Stimulated activated CD4-positive, alpha-beta T cell treated with anti-CD3 and anti-CD28 coated beads, Interleukin-1b, Interleukin-23, amount 100 ng/mL, for 48 hours (primary cell): ENCODE data around the gene NUP210.

Source experiments
- DNase-seq: peaks from one replicate; pipeline ENCODE4 v3.0.0-alpha.2; 2020

The NUP210 gene

DNA sequence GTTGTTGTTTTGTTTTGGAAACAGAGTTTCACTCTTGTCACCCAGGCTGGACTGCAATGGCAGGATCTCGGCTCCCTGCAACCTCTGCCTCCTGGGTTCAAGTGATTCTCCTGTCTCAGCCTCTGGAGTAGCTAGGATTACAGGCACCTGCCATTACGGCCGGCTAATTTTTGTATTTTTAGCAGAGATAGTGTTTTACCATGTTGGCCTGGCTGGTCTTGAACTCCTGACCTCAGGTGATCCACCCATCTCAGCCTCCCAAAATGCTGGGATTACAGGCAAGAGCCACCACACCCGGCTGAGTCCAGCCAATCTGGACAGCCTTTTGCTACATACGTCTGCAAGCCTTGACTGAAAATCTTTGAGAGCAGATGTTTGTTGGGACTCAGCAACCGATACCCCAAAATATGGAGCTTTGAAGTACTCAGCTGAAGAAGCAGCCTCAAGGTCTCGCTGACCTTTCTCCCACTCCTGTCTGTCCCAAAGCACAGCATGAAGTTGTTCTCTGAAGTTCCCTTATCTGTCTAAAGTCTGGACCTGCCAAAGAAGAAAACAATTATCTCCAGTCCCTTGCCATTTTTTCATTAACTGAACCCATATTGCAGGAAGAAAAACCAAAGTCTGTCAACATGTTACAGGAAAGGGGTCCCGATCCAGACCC, 9.6 kb upstream of the NUP210 start:
- no peak for DNase-seq

DNA sequence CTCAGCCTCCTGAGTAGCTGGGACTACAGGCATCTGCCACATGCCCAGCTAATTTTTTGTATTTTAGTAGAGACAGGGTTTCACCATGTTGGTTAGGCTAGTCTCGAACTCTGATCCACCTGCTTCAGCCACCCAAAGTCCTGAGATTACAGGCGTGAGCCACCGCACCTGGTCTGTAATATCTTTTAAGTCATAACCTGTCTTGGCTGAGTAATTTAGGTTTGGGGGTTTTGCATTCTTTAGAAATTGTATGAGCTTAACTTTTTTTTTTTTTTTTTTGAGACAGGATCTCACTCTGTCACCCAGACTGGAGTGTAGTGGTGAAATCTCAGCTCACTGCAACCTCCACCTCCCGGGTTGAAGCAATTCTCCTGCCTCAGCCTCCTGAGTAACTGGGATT, 8.6 kb upstream of the NUP210 start:
- peak; percentile 17 for DNase-seq

DNA sequence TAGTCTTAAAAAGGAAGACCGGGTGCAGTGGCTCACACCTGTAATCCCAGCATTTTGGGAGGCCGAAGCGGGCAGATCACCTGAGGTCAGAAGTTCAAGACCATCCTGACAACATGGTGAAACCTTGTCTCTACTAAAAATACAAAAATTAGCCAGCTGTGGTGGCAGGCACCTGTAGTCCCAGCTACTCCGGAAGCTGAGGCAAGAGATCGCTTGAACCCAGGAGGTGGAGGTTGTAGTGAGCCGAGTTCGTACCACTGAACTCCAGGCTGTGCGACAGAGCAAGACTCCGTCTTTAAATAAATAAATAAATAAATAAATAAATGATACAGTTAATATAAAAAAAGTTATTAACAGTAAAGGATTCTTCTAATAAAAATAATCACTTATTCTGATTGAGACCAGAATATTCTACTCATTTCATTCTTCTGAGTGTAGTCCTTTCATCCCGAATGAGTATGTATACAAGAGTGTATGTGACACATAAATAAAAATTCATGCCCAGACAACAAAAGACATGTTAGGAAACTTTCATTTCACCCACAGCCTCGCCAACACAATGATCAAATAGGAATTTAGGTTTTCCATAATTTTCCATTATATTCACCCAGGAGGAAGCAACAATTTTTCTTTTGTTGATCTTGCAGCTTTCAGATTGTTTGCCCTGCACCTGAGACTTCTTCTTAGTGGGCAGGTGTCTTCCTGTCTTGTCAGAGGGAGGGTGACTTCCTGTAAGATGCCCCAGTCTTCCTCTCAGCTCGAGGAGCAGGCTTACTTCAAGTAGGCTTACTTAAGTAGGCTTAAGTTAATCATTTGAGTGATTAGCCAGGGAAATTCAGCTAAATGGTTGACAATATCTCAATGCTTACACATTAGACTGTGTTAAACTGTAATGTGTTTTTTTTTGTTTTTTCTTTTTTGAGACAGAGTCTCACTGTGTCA, 7.8 kb upstream of the NUP210 start:
- DNase-seq = no peak

DNA sequence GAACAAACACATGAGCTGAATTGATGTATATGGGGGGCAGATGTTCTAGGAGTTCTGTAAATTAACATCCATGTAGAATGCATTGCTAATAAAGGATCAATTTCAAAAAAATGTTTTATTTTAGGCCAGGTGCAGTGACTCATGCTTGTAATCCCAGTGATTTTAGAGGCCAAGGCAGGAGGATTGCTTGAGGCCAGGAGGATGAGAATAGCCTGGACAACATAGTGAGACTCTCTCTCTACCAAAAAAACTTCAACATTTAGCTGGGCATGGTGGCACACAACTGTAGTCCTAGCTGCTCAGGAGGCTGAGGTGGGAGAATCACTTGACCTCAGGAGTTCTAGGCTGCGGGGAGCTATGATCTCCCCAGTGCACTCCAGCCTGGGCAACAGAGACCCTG, 6.5 kb upstream of the NUP210 start:
- DNase-seq = no peak

DNA sequence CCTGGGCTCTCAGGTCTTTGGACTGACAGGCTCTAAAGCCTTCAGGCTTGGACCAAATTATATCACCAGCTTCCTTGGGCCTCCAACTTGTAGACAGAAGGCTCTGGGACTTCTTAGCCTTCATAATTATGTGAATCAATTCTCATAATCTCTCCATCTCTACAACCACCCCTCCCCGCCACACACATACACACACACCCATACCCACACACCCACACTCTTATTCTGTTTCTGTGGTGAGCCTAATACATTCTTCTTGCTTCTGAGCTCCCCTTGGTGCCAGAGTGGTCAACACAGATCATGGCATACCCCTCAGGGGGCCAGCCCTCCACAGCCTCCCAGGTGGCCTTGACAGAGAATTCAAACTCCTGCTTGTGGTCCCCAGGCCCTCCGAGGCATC, 5.6 kb upstream of the NUP210 start:
- DNase-seq = no peak

DNA sequence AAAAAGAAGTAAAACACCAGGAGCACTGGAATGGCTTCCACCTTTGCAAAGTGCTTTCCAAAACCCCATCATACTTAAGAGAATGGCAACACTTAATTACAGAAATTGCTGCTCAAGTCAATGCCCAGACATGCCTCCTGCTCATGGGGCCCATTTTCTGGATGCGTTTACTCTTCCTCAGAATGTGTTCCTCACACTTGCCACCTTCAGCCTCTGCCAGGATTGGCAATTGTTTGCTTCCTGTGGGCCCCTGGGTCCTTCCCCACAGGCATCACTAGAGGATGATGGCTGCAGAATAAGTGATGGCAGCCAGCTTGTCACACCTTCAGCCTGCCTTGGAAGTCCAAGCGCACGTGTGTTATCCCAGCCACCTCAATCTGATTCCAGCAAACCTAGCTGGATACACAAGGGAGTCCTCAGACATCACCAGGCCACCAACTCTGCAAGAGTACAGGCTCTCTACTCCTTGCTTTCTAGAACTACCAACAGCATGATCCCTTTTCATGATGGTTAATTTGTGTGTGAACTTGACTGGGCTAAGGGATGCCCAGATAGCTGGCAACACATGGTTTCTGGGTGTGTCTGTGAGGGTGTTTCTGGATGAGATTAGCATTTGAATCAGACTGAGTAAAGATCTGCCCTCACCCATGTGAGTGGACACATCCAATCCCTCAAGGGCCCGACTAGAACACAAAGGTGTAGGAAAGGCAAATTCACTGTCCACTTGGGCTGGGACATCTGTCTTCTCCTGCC, 4.9 kb upstream of the NUP210 start:
- DNase-seq = no peak

DNA sequence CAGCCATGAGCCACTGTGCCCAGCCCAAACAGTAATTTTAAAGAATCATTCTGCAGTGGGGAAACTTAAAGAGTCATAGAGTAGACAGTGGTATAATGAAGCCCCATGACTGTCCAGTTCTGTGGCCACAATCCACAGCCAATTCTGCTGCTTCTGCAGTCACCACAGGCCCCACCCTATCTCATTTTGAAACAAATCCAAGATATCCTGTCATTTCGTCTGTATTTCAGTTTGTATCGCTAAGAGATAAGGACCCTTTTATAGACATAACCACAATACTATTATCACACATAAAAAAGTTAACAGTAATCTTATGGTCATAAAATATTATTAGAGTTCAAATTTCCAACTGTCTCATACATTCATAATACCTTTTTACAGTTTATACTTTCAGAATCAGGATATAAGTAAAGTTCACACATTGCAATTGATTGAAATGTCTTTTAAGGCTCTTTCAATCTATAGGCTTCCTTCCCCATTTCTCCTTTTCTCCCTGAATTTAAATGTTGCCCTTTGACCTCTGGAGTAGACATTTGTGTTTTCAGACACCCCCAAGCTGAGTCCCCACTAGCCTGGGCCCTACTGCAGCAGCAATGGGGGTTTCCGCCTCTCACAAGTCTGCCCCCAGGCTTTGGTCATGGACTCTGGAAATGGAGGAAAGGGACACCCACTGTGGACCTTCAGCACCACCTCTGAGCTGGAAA, 4.2 kb upstream of the NUP210 start:
- DNase-seq = no peak

DNA sequence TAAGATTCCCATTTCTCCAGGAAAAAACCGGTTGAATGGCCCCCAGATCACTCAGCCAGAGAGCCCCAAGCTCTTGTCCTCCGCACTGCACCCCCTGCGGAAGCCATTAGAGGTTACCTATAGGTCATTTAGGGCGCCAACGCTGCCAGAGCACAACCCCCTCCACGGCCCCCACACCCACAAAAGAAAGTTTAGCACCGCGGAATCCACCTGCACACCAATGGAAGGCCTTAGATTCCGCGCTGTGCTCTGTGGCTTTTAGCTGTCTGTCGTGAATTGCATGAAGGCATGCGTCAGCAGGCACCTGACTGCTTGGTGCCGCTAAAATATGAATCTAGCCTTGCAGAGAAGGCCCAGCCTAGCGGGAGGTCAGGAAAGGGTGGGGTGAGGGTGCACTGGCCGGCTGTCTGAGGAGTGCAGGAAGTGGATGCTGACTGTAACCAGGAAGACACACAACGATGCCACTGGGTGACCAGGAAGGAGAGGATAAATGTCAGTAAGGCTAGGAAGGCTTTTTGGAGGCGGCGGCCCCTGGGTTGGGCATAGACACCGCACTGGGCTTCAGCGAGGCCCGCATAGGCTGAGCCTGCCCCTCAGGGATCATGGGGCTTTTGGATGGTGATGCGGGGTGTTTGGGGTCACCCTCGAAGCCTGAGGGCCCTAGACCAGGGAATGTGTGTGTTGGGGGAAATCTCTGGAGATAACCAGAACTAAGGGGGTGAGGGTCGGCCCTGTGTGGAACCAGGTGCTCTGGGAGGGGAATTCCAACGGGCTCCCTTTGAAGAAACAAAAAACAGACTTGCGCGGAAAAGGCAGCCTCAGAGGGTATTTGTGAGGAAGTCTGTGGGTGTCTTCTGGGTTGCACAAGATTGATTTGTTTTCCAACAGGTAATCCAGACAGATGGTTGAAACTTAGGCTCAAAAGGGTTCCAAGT, 976 bp upstream of the NUP210 start:
- peak; percentile 87 for DNase-seq

DNA sequence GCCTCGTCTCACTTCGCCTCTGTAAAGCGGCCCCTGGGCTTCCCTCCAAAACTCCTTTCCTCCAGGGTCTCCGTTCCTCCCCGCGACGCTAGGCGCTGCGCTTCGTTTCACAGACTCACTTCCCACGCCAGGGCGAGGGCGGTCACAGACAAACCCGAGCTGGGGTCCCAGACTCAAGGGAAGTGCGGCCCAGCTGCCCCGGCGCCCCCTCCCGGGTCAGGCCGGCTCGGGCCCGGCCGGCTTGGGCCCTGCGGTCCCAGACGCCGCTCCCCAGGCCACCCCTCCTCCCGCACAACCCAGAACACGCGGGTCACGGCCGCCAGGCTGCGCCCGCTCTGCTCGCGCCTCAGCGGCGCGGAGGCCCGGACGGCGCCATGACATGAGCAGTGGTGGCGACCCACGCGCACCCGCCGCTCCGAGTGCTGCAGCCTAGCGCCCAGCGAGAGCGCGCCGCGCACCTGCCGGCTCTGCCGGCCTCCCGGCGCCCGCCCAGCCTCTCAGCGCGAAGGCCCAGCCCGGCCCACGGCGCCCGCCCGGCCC, 547 bp downstream of the NUP210 start:
- peak; percentile 57 for DNase-seq

DNA sequence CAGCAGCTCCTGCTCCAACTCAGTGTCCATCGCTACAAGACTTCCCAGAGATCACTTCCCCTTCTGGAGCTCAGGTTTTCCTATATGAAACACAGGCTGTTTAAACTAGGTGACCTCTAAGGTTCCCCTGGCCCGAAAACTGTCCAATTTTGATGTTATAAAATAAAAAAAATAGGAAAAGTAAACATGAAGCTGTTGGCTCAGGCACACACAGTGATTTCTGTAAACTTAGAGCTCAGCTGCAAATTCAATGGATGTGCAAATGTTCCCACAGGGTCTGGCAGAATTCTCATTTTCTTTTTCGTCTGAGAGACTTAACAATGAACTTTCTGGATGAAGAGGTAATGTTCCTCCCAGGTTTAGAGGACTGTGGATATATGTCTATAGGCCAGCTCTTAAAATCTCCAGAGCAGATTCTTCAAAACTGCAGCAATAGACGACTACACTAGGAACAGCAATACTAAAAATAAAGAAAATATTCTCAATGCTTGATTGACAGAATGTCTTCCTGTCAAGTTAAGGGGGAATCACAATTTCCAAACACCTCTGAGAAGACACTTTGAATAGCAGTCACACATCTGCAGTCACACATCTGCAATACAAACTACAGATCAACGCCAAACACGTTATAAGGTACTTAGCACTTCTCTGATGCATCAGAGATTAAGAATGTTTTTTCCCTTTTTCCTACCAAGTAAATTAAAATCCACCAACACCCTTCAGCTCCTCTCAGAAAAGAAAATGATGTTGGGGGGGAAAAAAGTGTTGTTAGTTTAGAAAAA, 2.8 kb downstream of the NUP210 start:
- DNase-seq = no peak

DNA sequence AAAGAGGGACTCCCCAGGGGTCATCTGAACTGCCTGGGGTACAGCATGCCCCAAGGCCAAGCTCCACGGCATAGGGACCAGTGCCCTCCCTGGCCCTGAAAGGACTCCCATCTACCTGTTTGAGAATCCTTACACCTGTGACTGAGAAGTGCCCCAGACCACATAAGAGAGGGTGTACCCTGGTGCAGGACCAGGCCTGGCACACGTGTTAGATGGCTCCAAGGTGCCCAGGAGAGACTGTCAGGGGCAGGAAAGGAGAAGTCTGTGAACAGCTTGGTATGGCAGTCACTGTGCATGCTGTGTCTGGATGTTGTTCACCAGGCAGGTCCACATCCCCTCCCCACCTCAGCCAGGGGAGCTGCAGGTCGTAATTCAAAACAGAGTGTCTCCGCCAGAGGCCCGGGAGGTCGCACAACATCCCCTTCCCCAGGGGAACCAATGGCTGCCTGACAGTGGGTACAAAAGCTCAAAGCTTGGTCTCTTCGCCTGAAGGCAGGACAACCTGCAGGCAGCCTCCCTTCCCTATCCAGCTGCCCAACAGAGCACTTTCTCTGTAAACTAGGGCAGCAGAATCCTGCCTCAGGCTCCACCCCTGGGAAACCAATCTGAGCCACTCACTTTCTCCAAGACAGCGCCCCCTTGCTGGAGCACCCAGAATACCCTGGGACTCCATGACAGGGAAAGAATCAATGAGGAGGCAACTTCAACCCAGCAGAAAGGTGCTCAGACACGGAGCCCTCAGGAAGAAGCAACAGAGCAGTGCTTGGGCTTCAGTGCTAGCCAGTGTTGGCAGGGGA, 3.9 kb downstream of the NUP210 start:
- peak; percentile 47 for DNase-seq

DNA sequence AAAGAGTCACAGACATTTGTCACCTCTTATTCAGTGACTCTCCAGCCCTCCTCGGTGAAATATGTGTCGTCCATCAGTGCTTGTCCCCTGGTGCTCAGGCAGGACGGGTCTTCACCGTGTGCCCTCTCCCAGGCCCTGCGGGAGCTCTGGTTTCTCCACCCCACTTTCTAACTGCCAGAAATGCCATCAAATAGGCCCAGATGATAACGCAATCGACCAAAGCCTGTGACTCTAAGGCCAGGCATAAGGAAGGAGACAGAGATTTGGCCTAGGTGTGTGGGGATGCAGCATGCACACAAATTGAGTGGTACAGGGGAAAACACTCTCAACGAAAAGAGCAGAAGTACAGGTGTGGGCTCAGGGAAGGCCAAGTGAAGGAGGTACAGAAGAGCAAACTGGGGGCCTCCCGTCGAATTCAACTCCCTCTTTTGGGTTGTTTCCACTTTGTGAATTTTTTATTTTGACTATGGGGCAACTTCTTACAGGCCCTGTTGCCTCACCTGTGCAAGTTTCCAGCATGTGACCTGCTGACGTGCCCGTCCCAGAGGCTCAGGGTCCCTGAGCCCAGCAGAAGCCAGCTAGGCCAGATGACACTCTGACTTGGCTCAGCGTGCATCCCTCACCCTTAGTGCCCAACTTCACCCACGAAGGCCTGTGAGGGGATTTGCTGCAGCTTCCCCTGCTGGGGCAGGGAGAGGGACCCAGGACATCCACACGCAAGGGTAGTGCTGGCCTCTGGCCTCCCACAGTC, 4.7 kb downstream of the NUP210 start:
- DNase-seq = no peak

DNA sequence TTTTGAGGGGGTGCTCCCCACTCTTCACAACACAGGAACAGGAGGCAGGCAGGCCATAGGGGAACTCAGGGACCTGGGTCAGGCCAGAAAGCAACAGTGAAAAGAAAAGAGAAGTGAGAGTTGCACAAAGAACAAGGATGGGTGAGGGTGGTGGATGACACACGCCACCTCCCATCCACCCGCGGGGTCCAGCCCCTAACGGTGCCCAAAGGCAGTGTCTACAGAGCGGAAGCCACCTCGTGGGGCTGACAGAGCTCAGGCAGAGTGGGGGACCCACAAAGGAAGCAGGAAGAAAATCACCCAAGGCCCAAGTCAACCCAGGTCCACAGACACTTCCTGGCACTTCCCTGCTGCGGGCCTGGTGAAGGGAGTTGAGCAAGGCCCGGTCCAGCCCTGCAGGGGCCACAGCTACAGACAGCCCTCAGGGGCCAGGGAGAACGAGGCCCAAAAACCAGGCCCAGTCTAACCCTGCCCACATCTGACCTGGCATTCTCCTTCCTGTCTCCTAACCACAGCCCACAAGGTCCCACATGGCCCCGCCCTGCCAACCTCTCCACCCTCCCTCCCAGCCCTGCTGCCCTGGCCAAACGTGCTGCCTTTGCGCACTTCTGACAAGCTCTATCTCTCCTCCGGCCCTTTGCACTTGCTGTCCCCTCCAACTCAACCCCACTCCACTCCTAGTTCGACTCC, 5.9 kb downstream of the NUP210 start:
- DNase-seq = peak; percentile 66

DNA sequence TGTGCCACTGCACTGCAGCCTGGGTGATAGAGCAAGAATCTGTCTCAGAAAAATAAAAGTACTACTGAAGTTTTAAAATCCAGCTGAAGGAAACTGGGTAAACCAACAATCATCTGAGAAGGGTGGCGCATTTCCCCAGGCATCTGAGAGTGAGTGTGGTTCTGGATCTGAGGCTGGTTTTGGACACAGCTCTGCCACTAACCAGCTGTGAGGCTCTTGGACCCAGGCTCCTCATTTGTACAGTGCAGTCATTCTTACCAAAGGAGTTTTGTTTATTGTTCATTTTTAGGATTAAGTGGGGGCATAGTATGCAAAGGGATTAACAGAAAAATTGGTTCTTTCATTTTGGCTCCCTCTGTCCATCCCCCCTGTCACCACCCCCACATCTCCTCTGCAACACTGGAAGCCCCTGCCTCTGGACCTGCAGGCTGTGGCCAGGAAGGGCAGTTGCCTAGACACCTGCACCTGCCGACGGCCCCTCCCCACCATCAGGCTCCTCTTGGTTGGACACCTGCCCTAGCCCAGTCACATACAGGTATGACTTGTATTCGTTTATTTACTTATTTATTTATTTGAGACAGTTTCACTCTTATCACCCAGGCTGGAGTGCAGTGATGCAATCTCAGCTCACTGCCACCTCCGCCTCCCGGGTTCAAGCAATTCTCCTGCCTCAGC, 8.8 kb downstream of the NUP210 start:
- no peak for DNase-seq

DNA sequence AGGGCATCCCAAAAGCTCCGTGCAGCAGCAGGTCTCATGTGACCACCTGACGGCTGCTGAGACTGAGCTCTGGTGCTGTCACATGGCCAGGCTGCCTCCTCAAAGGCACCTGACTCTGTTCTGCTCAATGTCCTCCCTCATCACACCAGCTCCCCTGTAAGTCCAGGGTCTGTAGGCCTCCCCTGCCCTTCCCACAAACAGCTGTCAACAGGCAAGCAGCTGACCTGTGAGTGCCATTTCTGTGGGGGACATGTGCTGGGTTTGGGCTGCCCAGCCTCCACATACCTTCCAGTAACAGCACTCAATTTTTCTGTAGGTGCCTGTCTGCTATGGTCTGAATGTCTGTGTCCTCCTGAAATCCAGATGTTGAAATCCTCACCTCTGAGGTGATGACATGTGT, 11.2 kb downstream of the NUP210 start:
- no peak for DNase-seq

DNA sequence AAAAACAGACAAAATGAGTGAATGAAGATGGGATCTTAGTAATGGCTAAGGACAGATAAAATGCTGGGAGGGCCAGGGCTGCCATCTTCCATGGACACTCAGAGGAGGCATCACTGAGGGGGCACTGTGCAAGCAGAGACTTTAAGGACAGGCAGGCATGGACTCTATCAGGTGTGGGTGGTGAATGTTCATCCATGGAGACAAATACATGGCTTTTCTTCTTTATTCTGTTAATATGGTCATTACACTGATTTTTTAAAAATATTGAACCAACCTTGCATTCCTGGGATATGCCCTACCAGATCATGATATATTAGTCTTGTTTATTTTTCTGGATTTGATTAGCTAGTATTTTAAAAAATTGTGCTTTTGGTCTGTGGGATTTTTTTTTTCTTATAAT, 12.2 kb downstream of the NUP210 start:
- no peak for DNase-seq

DNA sequence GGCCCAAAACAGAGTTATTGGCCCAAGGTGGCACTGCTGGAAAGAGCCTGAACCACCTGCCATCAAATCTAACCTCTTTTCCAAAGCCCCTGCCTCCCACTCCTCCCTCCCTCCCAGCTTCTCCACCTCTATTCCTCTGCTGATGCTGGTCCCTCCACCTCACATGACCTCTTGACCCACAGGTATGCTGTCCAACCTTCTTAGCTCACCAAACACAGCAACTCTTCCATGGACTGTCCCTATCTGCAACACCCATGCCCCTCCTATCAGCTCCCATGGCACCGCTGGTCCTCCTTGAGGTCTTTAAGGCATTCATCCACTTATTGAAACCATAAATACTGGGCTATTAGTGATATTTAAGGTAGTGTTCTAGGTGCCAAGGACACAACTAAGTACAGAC, 12.6 kb downstream of the NUP210 start:
- DNase-seq = no peak

DNA sequence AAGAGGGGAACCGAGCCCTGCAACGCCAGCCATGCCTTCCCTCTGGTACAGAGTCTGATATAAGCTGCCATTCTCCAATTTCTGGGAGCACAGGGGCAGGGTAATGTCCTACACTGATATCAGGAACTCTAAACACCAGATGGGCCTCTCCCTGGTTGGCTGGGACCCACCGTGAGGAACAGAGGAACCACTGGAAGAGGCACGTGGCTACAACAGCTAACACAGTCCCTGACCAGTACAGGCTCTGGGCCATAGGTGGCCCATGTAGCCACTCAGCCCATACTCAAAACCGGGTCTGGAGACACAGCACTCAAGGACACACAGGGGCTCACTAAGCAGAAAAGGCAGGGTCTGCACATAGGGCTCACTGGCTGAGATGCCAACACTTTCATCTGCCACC, 13.9 kb downstream of the NUP210 start:
- DNase-seq = no peak
